CD8-positive, alpha-beta memory T cell (primary cell): Measurements from ENCODE around the gene EPS8L1. TPM values are rescaled to one million over a fixed set of nuclear protein-coding genes. Genes with fewer than 3 reads are reported as not detected.

Experiments
- CTCF ChIA-PET: fragments of 350-600 bp; sonication (Branson Sonifier 250); formaldehyde crosslinking; loops from one replicate; lab custom pipeline; 2021; ENCODE audit warnings: antibody characterized with exemption; lab: Charles Lee
- POLR2A ChIA-PET: fragments of 350-600 bp; sonication (Branson Sonifier 250); formaldehyde crosslinking; loops from one replicate; lab custom pipeline; 2021; ENCODE audit warnings: antibody characterized with exemption; lab: Charles Lee
- DNase-seq, 5 donors: peaks; one replicate each; pipeline versions ENCODE4 v3.0.0 to v3.0.0-alpha.2; 2020 to 2022; ENCODE audit warnings: mixed read lengths in 1 of 5
- H3K27ac ChIP-seq: one replicate; pipeline ENCODE4 v1.7.0; 2013; ENCODE audit warnings: low read depth, mild to moderate bottlenecking, low read length, moderate library complexity
- H3K27me3 ChIP-seq: 2 replicates; pipeline ENCODE4 v1.7.0; 2013; ENCODE audit warnings: low read length, mild to moderate bottlenecking; ENCODE audit not compliant: insufficient read depth, poor library complexity, severe bottlenecking
- H3K36me3 ChIP-seq: 2 replicates; pipeline ENCODE4 v1.7.0; 2013; ENCODE audit warnings: mild to moderate bottlenecking, low read length, moderate library complexity; ENCODE audit not compliant: insufficient read depth
- H3K4me1 ChIP-seq: 2 replicates; pipeline ENCODE4 v1.7.0; 2013; ENCODE audit warnings: mild to moderate bottlenecking, low read length, moderate library complexity; ENCODE audit not compliant: insufficient read depth
- H3K4me3 ChIP-seq: 2 replicates; pipeline ENCODE4 v1.7.0; 2013; ENCODE audit warnings: mild to moderate bottlenecking, low read length
- H3K9me3 ChIP-seq: 2 replicates; pipeline ENCODE4 v1.7.0; 2013; ENCODE audit warnings: mild to moderate bottlenecking, low read length
- H3K27ac Mint-ChIP-seq, 8 donors: one replicate each; pipeline ENCODE4 v1.8.0; 2020 to 2021; ENCODE audit warnings: mixed read lengths in 8 of 8, mild to moderate bottlenecking in 6 of 8, inconsistent platforms in 3 of 8, moderate library complexity in 3 of 8
- H3K27me3 Mint-ChIP-seq, 2 donors: one replicate each; pipeline ENCODE4 v1.8.0; 2020 to 2021; ENCODE audit warnings: mixed read lengths in 2 of 2, mild to moderate bottlenecking in 1 of 2, moderate library complexity in 1 of 2
- H3K36me3 Mint-ChIP-seq, 3 donors: one replicate each; pipeline ENCODE4 v1.8.0; 2020 to 2021; ENCODE audit warnings: mixed read lengths in 3 of 3, inconsistent platforms in 1 of 3, mild to moderate bottlenecking in 1 of 3
- H3K4me1 Mint-ChIP-seq, 3 donors: one replicate each; pipeline ENCODE4 v1.8.0; 2020 to 2021; ENCODE audit warnings: mixed read lengths in 3 of 3, inconsistent platforms in 1 of 3, mild to moderate bottlenecking in 1 of 3
- H3K4me3 Mint-ChIP-seq, 7 donors: one replicate each; pipeline ENCODE4 v1.8.0; 2020 to 2021; ENCODE audit warnings: mixed read lengths in 7 of 7, mild to moderate bottlenecking in 6 of 7, moderate library complexity in 4 of 7, inconsistent platforms in 2 of 7
- H3K9me3 Mint-ChIP-seq, 5 donors: one replicate each; pipeline ENCODE4 v1.8.0; 2020 to 2022; ENCODE audit warnings: mixed read lengths in 5 of 5, mild to moderate bottlenecking in 3 of 5, moderate library complexity in 2 of 5, inconsistent platforms in 1 of 5
- polyA plus RNA-seq: library from polyadenylated mRNA; unstranded; fragments of 300-500 nt; fragmentation: Illumina TruSeq; gene quantifications from one replicate; pipeline ENCODE4 v1.2.3, GENCODE V29; 2021
- total RNA-seq, 2 experiments: library from RNA; stranded (reverse); gene quantifications; one replicate each; pipeline ENCODE4 v1.2.3, GENCODE V29; 2021

EPS8L1 gene
- total and polyA plus RNA-seq, 3 experiments from 2014 or later: 0.27 to 0.74 (median 0.28) TPM

DNA sequence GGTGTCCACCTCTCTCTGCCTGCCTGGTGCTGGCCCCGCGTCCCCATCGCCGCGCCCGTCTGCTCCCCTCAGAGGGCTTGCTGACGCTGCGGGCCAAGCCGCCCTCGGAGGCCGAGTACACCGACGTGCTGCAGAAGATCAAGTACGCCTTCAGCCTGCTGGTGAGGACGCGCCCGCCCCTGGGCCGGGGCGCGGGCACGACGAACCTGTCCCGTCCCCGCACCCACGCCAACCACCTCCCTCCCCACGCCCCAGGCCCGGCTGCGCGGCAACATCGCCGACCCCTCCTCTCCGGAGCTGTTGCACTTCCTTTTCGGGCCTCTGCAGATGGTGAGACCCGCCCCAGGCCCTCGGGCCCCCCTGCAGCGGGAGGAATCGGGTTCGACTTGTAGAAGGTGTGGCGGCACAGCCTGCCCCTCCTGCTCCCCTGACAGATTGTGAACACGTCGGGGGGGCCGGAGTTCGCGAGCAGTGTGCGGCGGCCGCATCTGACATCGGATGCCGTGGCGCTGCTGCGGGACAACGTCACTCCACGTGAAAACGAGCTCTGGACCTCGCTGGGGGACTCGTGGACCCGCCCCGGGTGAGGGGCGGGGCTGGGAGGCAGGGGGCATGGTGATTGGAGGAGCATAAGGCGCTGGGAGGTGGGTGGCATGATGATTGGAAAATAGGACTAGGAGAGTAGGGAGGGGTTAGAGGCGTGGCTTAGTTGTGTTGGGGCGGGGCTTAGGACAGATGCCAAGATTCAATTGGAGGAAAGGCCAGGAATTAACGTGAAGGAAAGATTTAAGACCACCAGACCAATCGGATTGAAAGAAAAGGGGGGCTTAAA lies 6.6 kb downstream of the EPS8L1 start:
- Histone ChIP-seq H3K27ac (no peak overlapping the region), H3K4me3 (peak overlapping the region; percentile 90), H3K9me3 (no peaks in the 10 kb centered on the region), H3K36me3 (no peaks in the 10 kb centered on the region), H3K27me3 (peaks cover 24% of the 10 kb centered on the region), H3K4me1 (peaks cover 35% of the 10 kb centered on the region)
- ChIA-PET POLR2A (interaction anchor here (0.9 to 1.4 kb wide), 2 partner anchors 19 to 35 kb away, joined by 3 to 4 read pairs; partner anchors contain the start of genes PPP1R12C and RDH13), CTCF (interaction anchor here (1.3 kb wide), 1 partner anchor 19 kb away, joined by 3 read pairs; the partner anchor contains the start of gene RDH13)
- H3K4me3 Mint-ChIP-seq: peak overlapping the region; percentile 47 to 93 (median 77)
- peaks cover 0 to 2% (median 0%) of the 10 kb centered on the region in 5 donors for H3K9me3 Mint-ChIP-seq
- H3K4me1 Mint-ChIP-seq: peaks cover 17 to 42% (median 22%) of the 10 kb centered on the region in 3 donors
- DNase-seq: peak; percentile 18 to 57 (median 35)
- H3K27ac Mint-ChIP-seq: peak overlapping the region in 5 of 8 donors; percentile 8 to 58 (median 51)
- no peaks in the 10 kb centered on the region for H3K36me3 Mint-ChIP-seq
- peaks cover 40 to 65% of the 10 kb centered on the region in 2 donors for H3K27me3 Mint-ChIP-seq

DNA sequence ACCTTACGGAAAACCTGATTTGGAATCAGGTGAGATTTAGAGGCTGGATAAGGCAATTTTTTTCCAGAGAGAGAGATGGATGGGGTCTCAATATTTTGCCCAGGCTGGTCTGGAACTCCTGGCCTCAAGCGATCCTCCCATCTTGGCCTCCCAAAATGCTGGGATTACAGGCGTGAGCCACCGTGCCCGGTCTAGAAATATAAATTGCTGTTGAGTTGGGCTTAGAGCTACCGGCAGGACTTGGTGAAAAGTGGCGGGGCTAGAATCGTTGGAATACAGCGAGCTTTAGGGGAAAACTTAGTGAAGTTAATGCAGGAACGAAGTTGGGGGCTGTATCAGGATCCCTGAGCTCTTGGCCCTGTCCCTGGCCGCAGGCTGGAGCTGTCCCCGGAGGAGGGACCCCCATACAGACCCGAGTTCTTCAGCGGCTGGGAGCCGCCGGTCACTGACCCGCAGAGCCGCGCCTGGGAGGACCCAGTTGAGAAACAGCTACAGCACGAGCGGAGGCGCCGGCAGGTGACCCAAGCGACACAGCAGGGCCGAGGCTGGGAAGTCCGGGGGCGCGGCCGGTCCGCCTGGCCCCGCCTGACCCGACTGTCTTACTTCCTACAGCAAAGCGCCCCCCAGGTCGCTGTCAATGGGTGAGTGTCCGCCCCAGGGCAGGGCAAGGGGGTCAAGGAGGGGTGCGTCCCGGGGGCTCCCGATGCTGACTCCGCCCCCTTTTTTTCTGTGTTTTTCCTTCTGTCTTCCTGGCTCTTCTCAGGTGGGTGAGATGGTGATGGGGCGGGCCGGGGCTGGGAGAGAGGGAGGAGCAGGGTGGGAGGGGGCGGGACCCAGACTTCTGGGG lies 7.6 kb downstream of the EPS8L1 start:
- CTCF ChIA-PET: interaction anchor here (1.3 kb wide), 1 partner anchor 20 kb away, joined by 3 read pairs; the partner anchor contains the start of gene RDH13

DNA sequence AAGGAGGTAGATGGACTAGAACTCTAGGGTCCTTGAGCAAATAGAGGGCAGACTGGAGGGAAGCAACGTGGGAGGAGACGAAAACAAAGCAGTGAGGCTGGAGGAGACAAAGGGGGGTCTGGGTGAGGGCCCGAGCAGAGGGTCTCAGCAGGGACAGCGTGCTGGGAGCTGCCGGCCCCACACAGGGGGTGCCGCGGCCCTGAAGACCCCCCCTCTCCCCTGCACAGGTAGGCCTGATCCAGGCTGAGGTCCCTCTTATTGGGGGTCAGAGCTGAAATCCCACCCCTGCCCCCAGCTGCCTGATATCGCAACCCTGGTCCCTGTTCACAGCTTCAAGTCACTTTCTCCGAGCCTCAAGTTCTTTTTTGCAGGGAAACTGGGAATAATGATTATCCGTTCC lies 8.7 kb downstream of the EPS8L1 start:
- Histone ChIP-seq H3K27me3 (peaks cover 35% of the 10 kb centered on the region), H3K27ac (no peak overlapping the region), H3K36me3 (no peaks in the 10 kb centered on the region), H3K9me3 (no peaks in the 10 kb centered on the region), H3K4me3 (no peak overlapping the region), H3K4me1 (peaks cover 48% of the 10 kb centered on the region)
- Mint-ChIP-seq H3K4me3 (peak overlapping the region in 1 of 7 donors; percentile 82), H3K36me3 (peaks cover 0 to 4% (median 2%) of the 10 kb centered on the region in 3 donors), H3K27ac (peak overlapping the region in 1 of 8 donors; percentile 9), H3K9me3 (peaks cover 0 to 3% (median 0%) of the 10 kb centered on the region in 5 donors), H3K4me1 (peaks cover 31 to 60% (median 34%) of the 10 kb centered on the region in 3 donors), H3K27me3 (peaks cover 51 to 80% of the 10 kb centered on the region in 2 donors)
- no peak for DNase-seq
- CTCF ChIA-PET: no interaction called here
- POLR2A ChIA-PET: no interaction called here

More for the DNA sequence above, 7.6 kb downstream of the EPS8L1 start:
- Mint-ChIP-seq H3K27ac (peak overlapping the region in 1 of 8 donors; percentile 8), H3K36me3 (no peaks in the 10 kb centered on the region), H3K4me1 (peaks cover 25 to 52% (median 30%) of the 10 kb centered on the region in 3 donors), H3K9me3 (peaks cover 0 to 2% (median 0%) of the 10 kb centered on the region in 5 donors), H3K27me3 (peaks cover 47 to 71% of the 10 kb centered on the region in 2 donors), H3K4me3 (peak overlapping the region in 5 of 7 donors; percentile 30 to 77 (median 73))
- no peaks in the 10 kb centered on the region for H3K36me3 ChIP-seq
- POLR2A ChIA-PET: no interaction called here
- DNase-seq: no peak
- H3K4me3 ChIP-seq: no peak overlapping the region
- H3K27me3 ChIP-seq: peaks cover 32% of the 10 kb centered on the region
- H3K9me3 ChIP-seq: no peaks in the 10 kb centered on the region
- peaks cover 45% of the 10 kb centered on the region for H3K4me1 ChIP-seq
- no peak overlapping the region for H3K27ac ChIP-seq

DNA sequence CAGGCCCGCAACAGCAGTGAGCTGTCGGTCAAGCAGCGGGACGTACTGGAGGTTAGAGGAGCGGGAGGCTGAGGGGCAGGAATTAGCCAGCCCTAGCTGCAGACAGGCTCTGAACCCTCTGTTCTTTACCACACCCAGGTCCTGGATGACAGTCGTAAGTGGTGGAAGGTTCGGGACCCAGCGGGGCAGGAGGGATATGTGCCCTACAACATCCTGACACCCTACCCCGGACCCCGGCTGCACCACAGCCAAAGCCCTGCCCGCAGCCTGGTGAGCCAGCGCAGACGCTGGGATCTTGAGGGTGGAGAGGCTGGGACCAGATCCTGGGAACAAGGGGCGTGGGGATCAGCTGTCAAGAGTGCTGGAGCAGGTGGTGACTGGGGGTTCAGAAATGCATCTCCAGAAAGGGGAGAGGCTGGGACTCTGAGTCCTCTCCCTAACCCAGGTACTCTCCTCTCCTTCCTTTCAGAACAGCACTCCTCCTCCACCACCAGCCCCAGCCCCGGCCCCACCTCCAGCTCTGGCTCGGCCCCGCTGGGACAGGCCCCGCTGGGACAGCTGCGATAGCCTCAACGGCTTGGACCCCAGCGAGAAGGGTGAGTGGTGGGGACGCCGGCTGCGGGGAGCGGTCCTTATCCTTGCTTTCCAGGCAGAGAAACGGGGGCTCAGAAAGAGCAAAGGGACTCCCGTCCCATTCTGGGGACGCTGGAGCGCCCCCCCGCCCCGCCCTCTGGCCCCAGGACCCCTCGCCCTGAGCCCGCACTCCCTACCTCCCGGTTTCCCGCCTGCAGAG lies 10.4 kb downstream of the EPS8L1 start:
- no peaks in the 10 kb centered on the region for H3K9me3 ChIP-seq
- no peak overlapping the region for H3K27ac Mint-ChIP-seq
- CTCF ChIA-PET: interaction anchor here (2.2 kb wide), 1 partner anchor 30 kb away, joined by 8 read pairs; no protein-coding TSS in a partner anchor
- H3K36me3 Mint-ChIP-seq: peaks cover 4 to 11% (median 6%) of the 10 kb centered on the region in 3 donors
- peaks cover 32% of the 10 kb centered on the region for H3K4me1 ChIP-seq
- peak overlapping the region in 1 of 7 donors; percentile 19 for H3K4me3 Mint-ChIP-seq
- POLR2A ChIA-PET: interaction anchor here (0.5 kb wide), 1 partner anchor 17 kb away, joined by 3 read pairs; no protein-coding TSS in a partner anchor
- H3K9me3 Mint-ChIP-seq: peaks cover 0 to 3% (median 0%) of the 10 kb centered on the region in 5 donors
- no peaks in the 10 kb centered on the region for H3K36me3 ChIP-seq
- DNase-seq: no peak
- peaks cover 19 to 48% (median 25%) of the 10 kb centered on the region in 3 donors for H3K4me1 Mint-ChIP-seq
- peaks cover 46 to 69% of the 10 kb centered on the region in 2 donors for H3K27me3 Mint-ChIP-seq
- H3K27ac ChIP-seq: no peak overlapping the region
- no peak overlapping the region for H3K4me3 ChIP-seq
- H3K27me3 ChIP-seq: peaks cover 35% of the 10 kb centered on the region

DNA sequence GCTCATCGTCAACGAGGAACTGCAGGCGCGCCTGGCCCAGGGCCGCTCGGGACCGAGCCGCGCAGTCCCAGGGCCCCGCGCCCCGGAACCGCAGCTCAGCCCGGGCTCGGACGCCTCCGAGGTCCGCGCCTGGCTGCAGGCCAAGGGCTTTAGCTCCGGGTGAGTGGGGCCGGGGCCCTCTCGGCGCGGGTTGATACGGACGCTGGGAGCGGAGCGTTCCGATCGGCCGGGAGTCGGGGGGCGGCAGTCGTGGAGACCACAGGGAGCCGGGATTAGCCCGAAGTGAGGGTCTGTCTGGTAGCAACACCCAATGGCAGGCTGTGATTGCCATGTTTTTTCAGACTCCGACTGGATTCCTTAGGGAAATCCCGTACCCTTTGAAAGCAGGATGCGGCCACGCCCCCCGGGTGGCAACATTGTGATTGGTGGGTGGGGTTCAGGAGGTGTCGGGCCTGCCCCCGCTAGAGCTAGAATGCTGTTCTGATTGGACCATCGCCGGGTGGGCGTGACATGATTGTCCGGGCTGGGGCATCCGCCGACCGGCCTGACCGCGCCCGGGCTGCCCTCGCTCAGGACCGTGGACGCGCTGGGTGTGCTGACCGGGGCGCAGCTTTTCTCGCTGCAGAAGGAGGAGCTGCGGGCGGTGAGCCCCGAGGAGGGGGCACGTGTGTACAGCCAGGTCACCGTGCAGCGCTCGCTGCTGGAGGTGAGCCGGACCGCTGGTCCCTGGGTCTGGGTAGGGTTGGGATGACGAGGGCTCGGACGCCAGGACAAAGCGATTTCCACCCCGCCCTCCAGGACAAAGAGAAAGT lies 11.3 kb downstream of the EPS8L1 start:
- no peak overlapping the region for H3K27ac Mint-ChIP-seq
- H3K4me1 Mint-ChIP-seq: peaks cover 17 to 40% (median 25%) of the 10 kb centered on the region in 3 donors
- ChIA-PET CTCF (interaction anchor here (2.2 kb wide), 1 partner anchor 29 kb away, joined by 8 read pairs; no protein-coding TSS in a partner anchor), POLR2A (interaction anchor here (0.6 kb wide), 1 partner anchor 401 kb away, joined by 3 read pairs; no protein-coding TSS in a partner anchor)
- Histone ChIP-seq H3K27me3 (peaks cover 32% of the 10 kb centered on the region), H3K4me3 (peak overlapping the region; percentile 22), H3K4me1 (peaks cover 26% of the 10 kb centered on the region), H3K9me3 (no peaks in the 10 kb centered on the region), H3K36me3 (no peaks in the 10 kb centered on the region), H3K27ac (no peak overlapping the region)
- peak; percentile 25 to 70 (median 40) for DNase-seq
- peaks cover 44 to 64% of the 10 kb centered on the region in 2 donors for H3K27me3 Mint-ChIP-seq
- peaks cover 4 to 16% (median 6%) of the 10 kb centered on the region in 3 donors for H3K36me3 Mint-ChIP-seq
- H3K4me3 Mint-ChIP-seq: peak overlapping the region in 5 of 7 donors; percentile 41 to 73 (median 52)
- H3K9me3 Mint-ChIP-seq: peaks cover 0 to 3% (median 0%) of the 10 kb centered on the region in 5 donors

DNA sequence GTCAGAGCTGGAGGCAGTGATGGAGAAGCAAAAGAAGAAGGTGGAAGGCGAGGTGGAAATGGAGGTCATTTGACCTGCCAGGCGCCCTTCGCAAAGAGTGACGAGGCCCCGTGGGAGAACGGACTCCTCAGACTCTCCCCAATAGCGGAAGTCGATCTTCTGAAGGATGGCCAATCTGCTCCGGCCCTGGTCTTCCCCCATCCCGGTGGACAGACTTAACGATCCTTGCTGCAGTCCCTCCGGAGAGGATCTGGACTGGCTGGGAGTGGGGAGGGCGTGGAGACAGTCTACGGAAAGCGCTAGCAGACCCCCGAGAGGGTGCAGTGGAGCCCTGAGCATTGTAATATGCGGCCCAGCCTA lies 11.9 kb downstream of the EPS8L1 start:
- Mint-ChIP-seq H3K36me3 (peaks cover 4 to 16% (median 6%) of the 10 kb centered on the region in 3 donors), H3K4me1 (peaks cover 14 to 34% (median 23%) of the 10 kb centered on the region in 3 donors), H3K27me3 (peaks cover 43 to 59% of the 10 kb centered on the region in 2 donors), H3K27ac (no peak overlapping the region), H3K9me3 (peaks cover 0 to 3% (median 0%) of the 10 kb centered on the region in 5 donors), H3K4me3 (peak overlapping the region in 5 of 7 donors; percentile 41 to 73 (median 52))
- peaks cover 26% of the 10 kb centered on the region for H3K27me3 ChIP-seq
- peaks cover 21% of the 10 kb centered on the region for H3K4me1 ChIP-seq
- H3K4me3 ChIP-seq: peak overlapping the region; percentile 22
- no peaks in the 10 kb centered on the region for H3K36me3 ChIP-seq
- no peak for DNase-seq
- H3K27ac ChIP-seq: no peak overlapping the region
- POLR2A ChIA-PET: interaction anchor here (0.6 kb wide), 1 partner anchor 401 kb away, joined by 3 read pairs; no protein-coding TSS in a partner anchor
- CTCF ChIA-PET: interaction anchor here (0.8 to 2.2 kb wide), 5 partner anchors 16 to 73 kb away, joined by 3 to 8 read pairs (median 3); no protein-coding TSS in a partner anchor
- H3K9me3 ChIP-seq: no peaks in the 10 kb centered on the region
